Colonic mucosa (tissue), 4 donors: ENCODE measurements around the gene GMIP. TPM values are rescaled to one million over a fixed set of nuclear protein-coding genes. Genes with fewer than 3 reads are reported as not detected.

ENCODE experiments used
- DNase-seq: peaks from one replicate; pipeline ENCODE4 v3.0.0-alpha.2; 2020
- H3K27ac ChIP-seq: fragments of 200-600 bp; one replicate; pipeline ENCODE4 v1.8.0; 2021
- H3K27me3 ChIP-seq: fragments of 200-600 bp; one replicate; pipeline ENCODE4 v1.8.0; 2021
- H3K36me3 ChIP-seq: fragments of 200-600 bp; one replicate; pipeline ENCODE4 v1.8.0; 2021
- H3K4me1 ChIP-seq: fragments of 200-600 bp; one replicate; pipeline ENCODE4 v1.8.0; 2021; ENCODE audit warnings: mild to moderate bottlenecking
- H3K4me3 ChIP-seq: fragments of 200-600 bp; one replicate; pipeline ENCODE4 v1.8.0; 2021
- H3K9ac ChIP-seq, 2 donors: one replicate each; pipeline ENCODE4 v1.7.0; 2013; ENCODE audit warnings: control low read depth in 2 of 2, low read depth in 2 of 2, low read length in 2 of 2
- H3K9me3 ChIP-seq: fragments of 200-600 bp; one replicate; pipeline ENCODE4 v1.8.0; 2021
- CTCF ChIP-seq: fragments of 200-600 bp; IDR thresholded peaks from one replicate; pipeline ENCODE4 v1.8.0; 2022; ENCODE audit warnings: antibody characterized with exemption, mild to moderate bottlenecking
- intact Hi-C: fragments of 100-400 bp; cut with DNase I; formaldehyde crosslinking; loops from one replicate; pipeline ENCODE4 v1.14.1; 2022
- total RNA-seq, 2 donors: library from RNA; stranded (reverse); fragmentation: NEBNext Ultra II Directional in 1 of 2; extraction: Animal tissue kit (Norgen Biotek cat#: 25700) in 1 of 2; gene quantifications; one replicate each; pipeline ENCODE4 v1.2.1, GENCODE V29; 2021
- donor health status: healthy.
- donor health status: DM: no; HTN: no; CAD: no.
- donor health status: DM: no; HTN: no; CAD: no.

The GMIP gene
- total RNA-seq, 2 donors from 2014 or later: 31.4 to 32.2 TPM

GRCh38 chr19:19636573-19637185 is 6.8 kb downstream of the GMIP start:
- DNase-seq: no peak
- no peak for TF ChIP-seq CTCF
- H3K4me3 ChIP-seq: no peak overlapping the region
- H3K36me3 ChIP-seq: no peaks in the 10 kb centered on the region
- intact Hi-C loops: no loop called here
- H3K4me1 ChIP-seq: no peaks in the 10 kb centered on the region
- no peaks in the 10 kb centered on the region for H3K27me3 ChIP-seq
- H3K9ac ChIP-seq: no peak overlapping the region
- H3K9me3 ChIP-seq: no peaks in the 10 kb centered on the region
- H3K27ac ChIP-seq: no peak overlapping the region

- DNase-seq: no peak
- intact Hi-C loops: no loop called here
- Histone ChIP-seq H3K36me3 (no peaks in the 10 kb centered on the region), H3K4me3 (no peak overlapping the region), H3K9me3 (no peaks in the 10 kb centered on the region), H3K27ac (no peak overlapping the region), H3K4me1 (no peaks in the 10 kb centered on the region), H3K27me3 (no peaks in the 10 kb centered on the region), H3K9ac (no peak overlapping the region)
- no peak for TF ChIP-seq CTCF
Observed at GRCh38 chr19:19635313-19635702, 8.1 kb downstream of the GMIP start.

GRCh38 chr19:19634516-19635312 is 8.7 kb downstream of the GMIP start:
- no peaks in the 10 kb centered on the region for H3K36me3 ChIP-seq
- no peaks in the 10 kb centered on the region for H3K4me1 ChIP-seq
- no peak for DNase-seq
- H3K27ac ChIP-seq: no peak overlapping the region
- no peaks in the 10 kb centered on the region for H3K9me3 ChIP-seq
- no peak overlapping the region for H3K4me3 ChIP-seq
- no peak for TF ChIP-seq CTCF
- intact Hi-C loops: no loop called here
- no peaks in the 10 kb centered on the region for H3K27me3 ChIP-seq
- H3K9ac ChIP-seq: no peak overlapping the region

- Histone ChIP-seq H3K9me3 (no peaks in the 10 kb centered on the region), H3K4me3 (no peak overlapping the region), H3K27ac (no peak overlapping the region), H3K36me3 (no peaks in the 10 kb centered on the region), H3K27me3 (no peaks in the 10 kb centered on the region), H3K9ac (no peak overlapping the region), H3K4me1 (no peaks in the 10 kb centered on the region)
- intact Hi-C loops: no loop called here
- no peak for TF ChIP-seq CTCF
- DNase-seq: no peak
Observed at GRCh38 chr19:19633711-19634515, 9.5 kb downstream of the GMIP start.

- Histone ChIP-seq H3K4me1 (no peaks in the 10 kb centered on the region), H3K9ac (no peak overlapping the region), H3K27me3 (no peaks in the 10 kb centered on the region), H3K36me3 (no peaks in the 10 kb centered on the region), H3K9me3 (no peaks in the 10 kb centered on the region), H3K4me3 (no peak overlapping the region), H3K27ac (no peak overlapping the region)
- intact Hi-C loops: no loop called here
- no peak for DNase-seq
- TF ChIP-seq CTCF: no peak
Observed at GRCh38 chr19:19632661-19633060, 10.8 kb downstream of the GMIP start.
